Measurements from ENCODE around the gene TSSK2. TPM values are rescaled to one million over a fixed set of nuclear protein-coding genes. Genes with fewer than 3 reads are reported as not detected.
A peak's percentile ranks its signal among the peaks of the same experiment; 100 is the strongest.
"Not testable (repeated sequence)": the region's sequence is repeated elsewhere in the genome, so short reads cannot be mapped to it uniquely, and the experiment has no call there.

The TSSK2 gene
- total RNA-seq (2014; rRNA removed; shearing (Covaris generic)): not detected in 2 replicates

DNA sequence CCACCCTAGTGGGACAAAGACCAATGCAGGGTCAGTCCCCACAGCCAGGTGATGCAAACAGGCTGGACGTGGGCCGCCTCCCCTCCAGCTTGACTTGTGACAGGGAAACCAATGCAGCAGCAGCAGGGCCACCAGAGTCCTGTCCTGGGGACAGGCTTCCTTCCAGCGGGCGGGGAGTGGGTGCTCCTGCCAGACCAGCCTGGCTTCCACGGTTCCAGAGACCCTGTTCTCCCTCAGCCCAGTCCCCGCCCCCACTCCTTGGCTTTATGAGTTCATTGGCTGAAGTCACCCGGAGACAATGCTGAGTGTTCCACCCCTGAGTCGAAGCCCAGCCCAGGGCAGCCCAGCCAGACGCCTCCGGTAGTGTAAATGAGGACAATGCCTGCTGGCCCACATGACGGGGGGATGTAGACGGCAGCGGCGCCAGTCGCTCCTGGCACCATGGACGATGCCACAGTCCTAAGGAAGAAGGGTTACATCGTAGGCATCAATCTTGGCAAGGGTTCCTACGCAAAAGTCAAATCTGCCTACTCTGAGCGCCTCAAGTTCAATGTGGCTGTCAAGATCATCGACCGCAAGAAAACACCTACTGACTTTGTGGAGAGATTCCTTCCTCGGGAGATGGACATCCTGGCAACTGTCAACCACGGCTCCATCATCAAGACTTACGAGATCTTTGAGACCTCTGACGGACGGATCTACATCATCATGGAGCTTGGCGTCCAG, at the start of gene TSSK2:
TSS of gene TSSK2 (plus strand) at position 350 of the 726 bp plus-strand sequence. CDS start at position 442, 92 bp downstream.
- no peak for DNase-seq (ENCODE audit: low spot score)

GRCh38 chr22:19081351-19081750, 49.8 kb upstream of the TSSK2 start:
- no peak for DNase-seq (ENCODE audit: low spot score)

DNA sequence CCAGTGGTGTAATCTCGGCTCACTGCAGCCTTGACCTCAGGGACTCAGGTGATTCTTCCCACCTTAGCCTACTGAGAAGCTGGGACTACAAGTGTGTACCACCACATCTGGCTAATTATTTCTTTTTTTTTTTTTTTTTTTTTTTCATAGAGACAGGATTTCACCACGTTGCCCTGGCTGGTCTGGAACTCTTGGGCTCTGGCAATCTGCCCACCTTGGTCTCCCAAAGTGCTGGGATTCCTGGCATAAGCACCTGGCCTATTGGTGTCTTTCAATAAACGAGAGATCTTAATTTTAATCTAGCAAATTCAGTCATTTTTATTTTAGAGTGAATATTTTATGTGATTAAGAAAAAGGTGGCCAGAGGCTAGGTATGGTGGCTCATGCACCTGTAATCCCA, 49.0 kb upstream of the TSSK2 start:
- DNase-seq (ENCODE audit: low spot score): no peak

DNA sequence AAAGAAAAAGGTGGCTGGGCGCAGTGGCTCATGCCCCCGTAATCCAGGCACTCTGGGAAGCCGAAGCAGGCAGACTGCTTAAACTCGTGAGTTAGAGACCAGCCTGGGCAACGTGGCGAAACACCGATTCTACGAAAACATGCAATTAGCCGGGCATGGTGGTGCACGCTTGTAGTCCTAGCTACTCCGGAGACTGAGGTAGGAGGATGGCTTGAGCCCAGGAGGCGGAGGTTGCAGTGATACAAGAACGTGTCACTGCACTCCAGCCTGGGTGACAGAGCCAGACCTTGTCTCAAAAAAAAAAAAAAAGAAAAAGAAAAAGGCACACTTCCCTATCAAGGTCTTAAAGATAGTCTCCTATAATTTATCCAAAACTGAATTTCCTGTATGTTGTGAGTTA, 48.3 kb upstream of the TSSK2 start:
- no peak for DNase-seq (ENCODE audit: low spot score)

DNA sequence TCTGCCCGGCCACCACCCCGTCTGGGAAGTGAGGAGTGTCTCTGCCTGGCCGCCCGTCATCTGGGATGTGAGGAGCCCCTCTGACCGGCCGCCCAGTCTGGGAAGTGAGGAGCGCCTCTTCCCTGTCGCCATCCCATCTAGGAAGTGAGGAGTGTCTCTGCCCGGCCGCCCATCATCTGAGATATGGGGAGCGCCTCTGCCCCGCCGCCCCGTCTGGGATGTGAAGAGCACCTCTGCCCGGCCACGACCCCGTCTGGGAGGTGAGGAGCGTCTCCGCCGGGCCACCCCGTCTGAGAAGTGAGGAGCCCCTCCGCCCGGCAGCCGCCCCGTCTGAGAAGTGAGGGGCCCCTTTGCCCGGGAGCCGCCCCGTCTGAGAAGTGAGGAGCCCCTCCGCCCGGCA, 47.0 kb upstream of the TSSK2 start:
- not testable (repeated sequence) for DNase-seq (ENCODE audit: low spot score)

DNA sequence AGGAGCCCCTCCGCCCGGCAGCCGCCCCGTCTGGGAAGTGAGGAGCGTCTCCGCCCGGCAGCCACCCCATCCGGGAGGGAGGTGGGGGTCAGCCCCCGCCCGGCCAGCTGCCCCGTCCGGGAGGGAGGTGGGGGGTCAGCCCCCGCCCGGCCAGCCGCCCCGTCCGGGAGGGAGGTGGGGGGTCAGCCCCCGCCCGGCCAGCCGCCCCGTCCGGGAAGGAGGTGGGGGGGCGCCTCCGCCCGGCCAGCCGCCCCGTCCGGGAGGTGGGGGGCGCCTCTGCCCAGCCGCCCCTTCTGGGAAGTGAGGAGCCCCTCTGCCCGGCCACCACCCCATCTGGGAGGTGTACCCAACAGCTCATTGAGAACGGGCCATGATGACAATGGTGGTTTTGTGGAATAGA, 46.5 kb upstream of the TSSK2 start:
- DNase-seq (ENCODE audit: low spot score): not testable (repeated sequence)

DNA sequence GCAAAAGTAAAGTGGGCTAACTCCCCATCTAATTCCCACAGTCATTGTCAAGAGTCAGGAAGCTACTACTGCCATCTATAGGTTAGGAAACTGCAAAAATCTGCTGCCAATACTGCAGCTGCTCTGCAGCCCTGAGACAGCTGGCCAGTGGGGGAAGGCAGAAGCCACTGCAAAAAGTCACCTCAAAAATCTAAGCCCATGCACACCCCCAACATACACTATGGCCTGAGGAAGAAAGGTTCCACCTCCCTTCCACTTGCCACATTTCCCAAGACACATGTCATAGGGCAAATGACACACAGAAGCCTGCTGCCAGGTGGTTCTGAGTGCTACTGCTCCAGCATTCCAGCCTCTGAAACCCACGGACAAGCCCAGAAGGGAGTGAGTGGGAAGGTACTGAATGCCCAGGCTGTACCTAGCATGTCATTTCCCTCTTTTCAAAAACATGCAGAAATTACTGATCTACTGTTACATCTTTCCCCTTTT, 45.8 kb upstream of the TSSK2 start:
- peak; percentile 25 for DNase-seq (ENCODE audit: low spot score)

DNA sequence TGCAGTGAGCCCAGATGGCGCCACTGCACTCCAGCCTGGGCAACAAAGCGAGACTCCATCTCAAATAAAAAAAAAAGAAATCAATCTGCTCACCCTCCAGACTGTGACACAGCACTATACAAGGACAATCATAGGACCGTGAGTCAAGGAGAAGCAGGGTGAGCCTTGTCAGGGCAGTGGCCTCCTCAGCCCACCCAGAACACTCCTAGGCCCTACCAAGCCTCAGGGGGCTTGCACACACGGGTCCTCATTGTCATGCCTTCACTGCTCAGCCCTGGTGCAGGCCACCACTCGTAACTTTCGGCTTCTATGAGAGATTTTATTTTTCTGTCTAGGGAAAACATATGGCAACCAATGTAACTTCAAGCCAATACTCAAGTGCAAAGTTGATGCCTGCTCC, 44.7 kb upstream of the TSSK2 start:
- DNase-seq (ENCODE audit: low spot score): no peak

- DNase-seq (ENCODE audit: low spot score): no peak
These were observed 44.2 kb upstream of the TSSK2 start for GRCh38 chr22:19086896-19087295.

DNA sequence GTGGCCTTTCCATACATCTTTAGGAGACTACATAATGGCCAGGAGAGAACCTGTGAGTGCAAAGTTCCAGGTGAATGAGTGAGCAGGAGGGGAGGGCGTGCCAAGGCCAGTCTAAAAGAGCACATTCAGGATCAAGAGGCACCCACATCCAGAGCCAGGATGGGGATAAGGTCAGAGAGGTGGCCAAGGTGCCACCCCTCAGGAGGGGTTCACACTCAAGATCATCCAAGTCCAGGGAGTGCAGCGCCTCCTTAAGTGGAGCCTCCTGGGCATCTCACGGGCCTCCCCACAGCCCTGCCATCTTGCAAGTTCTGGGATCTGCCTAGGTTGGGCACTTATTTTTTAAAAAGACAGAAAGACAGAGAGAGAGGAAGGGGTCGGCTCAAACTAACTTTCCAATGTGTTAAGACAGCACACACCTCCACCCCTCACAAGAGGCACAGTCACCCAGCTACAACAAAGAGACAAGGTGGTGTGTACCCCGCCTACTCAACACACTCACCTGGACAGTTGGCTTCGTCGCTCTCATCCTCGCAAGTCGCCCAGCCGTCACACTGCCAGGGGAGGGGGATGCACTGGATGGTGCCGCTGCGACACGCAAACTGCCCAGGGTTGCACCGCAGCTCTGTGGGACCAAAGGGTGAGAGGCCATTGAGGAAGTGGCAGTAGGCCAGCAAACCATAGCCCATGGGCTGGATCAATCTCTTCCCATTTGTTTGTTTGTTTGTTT, 42.1 kb upstream of the TSSK2 start:
- no peak for DNase-seq (ENCODE audit: low spot score)

GRCh38 chr22:19090183-19090582, 40.9 kb upstream of the TSSK2 start:
- DNase-seq (ENCODE audit: low spot score): no peak

DNA sequence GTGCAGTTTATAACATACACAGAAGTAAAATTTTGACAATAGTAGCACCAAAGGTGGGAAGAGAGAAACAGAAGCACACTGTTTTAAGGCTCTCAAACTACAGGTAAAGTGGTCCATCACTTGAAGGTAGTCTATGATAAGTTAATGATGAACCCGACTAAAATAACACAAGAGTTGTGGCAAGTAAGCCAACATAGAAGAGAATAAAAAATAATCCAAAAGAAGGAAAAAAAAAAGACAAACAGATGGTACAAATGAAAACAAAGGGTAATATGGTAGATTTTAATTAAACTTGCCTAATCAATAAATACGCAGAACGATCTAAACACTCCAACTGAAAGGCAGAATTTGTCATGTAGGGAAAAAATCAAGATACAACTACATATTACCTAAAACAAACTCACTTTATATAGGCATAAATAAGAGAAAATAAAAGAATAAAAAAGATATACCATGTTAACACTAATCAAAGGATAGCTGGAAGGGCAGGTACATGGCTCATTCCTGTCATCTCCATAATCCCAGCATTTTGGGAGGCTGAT, 40.5 kb upstream of the TSSK2 start:
- no peak for DNase-seq (ENCODE audit: low spot score)

DNA sequence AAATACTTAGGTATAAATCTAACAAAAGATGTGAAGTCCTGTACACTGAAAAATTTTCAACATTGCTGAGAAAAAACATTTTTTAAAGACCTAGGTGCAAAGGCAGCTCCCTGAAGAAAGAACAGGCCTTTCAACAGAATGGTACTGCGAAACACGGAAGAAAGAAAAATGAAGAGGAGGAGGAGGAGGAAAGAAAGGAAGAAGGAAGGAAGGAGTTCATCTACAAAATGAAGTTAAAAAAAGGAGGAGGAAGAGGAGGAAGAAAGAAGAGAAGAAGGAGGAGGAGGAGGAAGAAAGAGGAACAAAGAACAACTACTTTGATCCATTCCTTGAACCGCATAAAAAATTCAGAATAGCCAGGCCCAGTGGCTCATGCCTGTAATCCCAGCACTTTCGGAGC, 38.4 kb upstream of the TSSK2 start:
- DNase-seq (ENCODE audit: low spot score): no peak

DNA sequence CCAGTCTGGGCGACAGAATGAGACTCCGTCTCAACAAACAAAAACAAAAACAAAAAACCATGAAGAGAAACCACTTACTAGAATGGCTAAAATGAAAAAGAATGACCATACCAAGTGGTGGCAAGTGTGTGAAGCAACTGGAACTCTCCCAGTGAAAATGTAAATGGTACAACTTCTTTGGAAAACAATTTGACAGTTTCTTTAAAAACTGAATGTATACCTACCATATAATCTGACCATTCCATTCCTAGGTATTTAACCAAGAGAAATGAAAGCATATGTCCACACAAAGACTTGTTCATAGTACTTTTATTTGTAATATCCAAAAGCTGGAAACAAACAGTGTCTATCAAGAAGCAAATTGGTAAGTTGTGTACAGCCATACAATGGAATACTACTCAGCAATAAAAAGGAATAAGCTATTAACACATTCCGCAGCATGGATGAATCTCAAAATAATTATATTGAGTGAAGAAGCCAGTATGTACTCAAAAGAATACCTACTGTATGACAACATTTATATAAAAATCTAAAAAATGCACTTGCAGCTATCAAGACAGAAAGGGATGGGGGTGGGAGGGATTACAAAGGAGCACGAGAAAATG, 36.6 kb upstream of the TSSK2 start:
- DNase-seq (ENCODE audit: low spot score): no peak

DNA sequence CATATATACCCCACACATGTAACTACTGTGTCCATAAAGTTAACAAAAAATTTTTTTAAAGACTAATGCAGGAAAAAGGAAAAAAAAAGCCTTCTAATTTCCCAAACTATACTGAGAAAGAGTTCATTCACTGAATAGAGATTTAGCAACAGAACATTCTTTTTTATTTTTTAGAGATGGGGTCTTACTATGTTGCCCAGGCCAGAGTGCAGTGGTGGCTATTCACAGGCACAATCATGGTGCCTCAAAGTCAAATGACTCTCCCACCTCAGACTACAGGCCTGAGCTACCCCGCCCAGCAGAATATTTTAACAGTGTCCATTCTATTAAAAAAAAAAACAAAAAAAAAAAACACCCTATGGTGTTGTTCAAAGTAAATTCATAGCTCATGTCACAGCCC, 34.6 kb upstream of the TSSK2 start:
- no peak for DNase-seq (ENCODE audit: low spot score)

GRCh38 chr22:19097518-19097917, 33.6 kb upstream of the TSSK2 start:
- DNase-seq (ENCODE audit: low spot score): no peak

DNA sequence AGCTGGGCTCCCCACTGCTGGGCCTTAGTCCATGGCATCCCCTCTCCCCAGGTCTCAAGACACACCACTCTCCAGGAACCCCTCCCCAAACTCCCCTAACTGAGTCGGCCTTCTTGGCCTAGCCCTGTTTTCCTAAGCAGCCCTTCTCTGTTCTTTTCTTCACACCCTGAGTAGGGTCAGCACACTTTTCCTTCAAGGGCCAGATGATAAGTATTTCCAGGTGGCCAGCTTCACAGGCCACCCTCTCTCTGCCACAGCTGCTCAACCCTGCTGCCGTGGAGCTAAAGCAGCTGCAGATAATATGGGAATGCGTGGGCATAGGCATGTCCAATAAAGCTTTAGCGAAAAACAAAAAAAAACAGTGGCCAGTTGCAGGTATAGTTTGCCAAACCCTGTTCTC, 33.0 kb upstream of the TSSK2 start:
- DNase-seq (ENCODE audit: low spot score): no peak

GRCh38 chr22:19103880-19104821, 27.0 kb upstream of the TSSK2 start:
- DNase-seq (ENCODE audit: low spot score): no peak

- DNase-seq (ENCODE audit: low spot score): no peak
These were observed 25.7 kb upstream of the TSSK2 start for GRCh38 chr22:19105456-19105855.

DNA sequence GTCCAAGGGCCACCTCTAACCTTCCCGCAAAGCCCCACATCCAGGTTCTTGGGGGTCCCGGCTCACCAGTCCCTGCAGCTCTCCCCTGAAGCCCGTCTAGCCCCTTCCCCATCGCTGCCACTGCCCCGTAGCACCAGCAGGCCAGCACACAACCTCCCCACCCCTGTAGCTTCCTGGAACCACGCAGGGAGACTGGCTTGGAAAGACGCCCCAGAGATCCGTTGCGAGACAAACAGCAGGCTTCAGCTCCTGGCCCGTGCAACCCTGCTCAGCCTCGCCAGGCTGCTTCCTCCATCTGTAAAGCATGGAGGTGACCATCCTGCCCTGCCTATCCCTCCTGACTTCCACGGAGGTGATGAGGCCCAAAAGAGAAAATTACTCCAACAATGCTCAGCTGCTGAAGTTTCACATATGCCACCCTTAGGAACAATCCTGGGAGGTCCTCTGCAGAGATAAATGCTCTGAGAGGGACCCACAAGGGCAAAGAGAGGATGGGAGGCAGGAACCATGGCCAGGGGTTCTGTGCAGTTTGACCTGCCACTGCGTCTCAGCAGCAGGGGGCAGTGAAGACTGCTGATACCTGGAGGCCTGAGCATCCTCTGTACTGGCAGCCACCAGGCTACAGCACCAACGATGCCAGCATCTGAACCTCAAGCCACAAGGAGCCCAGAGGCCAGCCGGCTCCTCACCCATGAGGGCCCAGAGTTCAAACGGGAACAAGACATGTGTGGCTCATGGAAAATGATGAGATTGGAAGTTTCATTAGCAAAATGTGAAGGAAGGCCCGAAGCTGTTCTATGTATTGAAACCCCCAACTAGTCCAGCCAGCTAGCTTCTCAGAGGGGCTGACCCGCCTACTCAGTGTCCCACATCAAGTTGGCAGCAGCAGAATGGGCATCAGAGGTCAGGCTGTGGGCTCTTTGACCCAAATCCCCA, 25.0 kb upstream of the TSSK2 start:
- DNase-seq (ENCODE audit: low spot score): no peak

Measured in H4 (cell line).